Gastroesophageal sphincter (tissue), 3 donors: ENCODE data around the gene FXYD7.

Experiments used
- CTCF ChIP-seq, 4 experiments: fragments of 200-600 bp in 2 of 4; fragments of 450-650 bp in 2 of 4; sonication (generic) in 1 of 4; IDR thresholded peaks; one replicate each; pipeline ENCODE4 v1.5.1; 2017 to 2019; ENCODE audit warnings: antibody characterized with exemption in 4 of 4, mild to moderate bottlenecking in 2 of 4, moderate library complexity in 2 of 4
- POLR2A ChIP-seq, 2 donors: fragments of 450-650 bp; IDR thresholded peaks; one replicate each; pipeline ENCODE4 v1.6.1; 2017; ENCODE audit warnings: antibody characterized with exemption in 2 of 2, mild to moderate bottlenecking in 2 of 2, moderate library complexity in 1 of 2
- POLR2AphosphoS5 ChIP-seq: sonication (generic); formaldehyde crosslinking; IDR thresholded peaks from one replicate; pipeline ENCODE4 v1.6.1; 2017; ENCODE audit warnings: antibody characterized with exemption

- TF ChIP-seq CTCF (IDR thresholded peaks at IDR 0.05) (no peak), POLR2A (IDR thresholded peaks at IDR 0.05) (no peak), POLR2AphosphoS5 (no peak)
Measured at GRCh38 chr19:35150445-35150844, 7.4 kb downstream of the FXYD7 start.
